SU-DHL-6 (cell line): ENCODE data around the gene RSL1D1.

Experiments used
- H2AFZ ChIP-seq: fragments of 200-600 bp; sonication (generic); 2 replicates; pipeline ENCODE4 v1.6.1; 2014; ENCODE audit warnings: low read depth, mild to moderate bottlenecking, moderate library complexity, mixed read lengths, antibody characterized with exemption, low read length; ENCODE audit not compliant: severe bottlenecking
- H3F3A ChIP-seq: fragments of 200-600 bp; shearing (Covaris generic); 2 replicates; pipeline ENCODE4 v1.6.0; 2016; ENCODE audit warnings: antibody characterized with exemption, mild to moderate bottlenecking; ENCODE audit not compliant: insufficient read depth
- H3K27ac ChIP-seq: fragments of 200-600 bp; sonication (generic); 2 replicates; pipeline ENCODE4 v1.5.1; 2016; ENCODE audit warnings: low read depth, mild to moderate bottlenecking, low read length, moderate library complexity, mixed read lengths
- H3K27me3 ChIP-seq: fragments of 200-600 bp; sonication (generic), shearing (Covaris generic); 2 replicates; pipeline ENCODE4 v1.6.0; 2014; ENCODE audit warnings: mild to moderate bottlenecking, low read length
- H3K36me3 ChIP-seq: fragments of 200-600 bp; sonication (generic); 2 replicates; pipeline ENCODE4 v1.6.1; 2014; ENCODE audit warnings: mild to moderate bottlenecking, low read length, mixed read lengths
- H3K4me2 ChIP-seq: fragments of 300-600, 200-600 bp; shearing (Covaris generic), sonication (generic); 2 replicates; pipeline ENCODE4 v1.6.0; 2014; ENCODE audit warnings: low read length, low read depth, mild to moderate bottlenecking; ENCODE audit not compliant: poor library complexity, severe bottlenecking
- H3K4me3 ChIP-seq: fragments of 200-600 bp; sonication (generic); 2 replicates; pipeline ENCODE4 v1.5.1; 2014; ENCODE audit warnings: antibody characterized with exemption, low read length, mild to moderate bottlenecking, mixed read lengths; ENCODE audit not compliant: insufficient read depth, poor library complexity, severe bottlenecking
- H3K79me2 ChIP-seq: fragments of 200-600 bp; sonication (generic); 2 replicates; pipeline ENCODE4 v1.6.1; 2014; ENCODE audit warnings: mild to moderate bottlenecking, low read length, moderate library complexity; ENCODE audit not compliant: insufficient read depth
- H3K9ac ChIP-seq: fragments of 200-600 bp; sonication (generic); 2 replicates; pipeline ENCODE4 v1.7.0; 2014; ENCODE audit warnings: mild to moderate bottlenecking, low read length
- H3K9me2 ChIP-seq: fragments of 200-600 bp; sonication (generic); replicated peaks from 2 replicates; pipeline ENCODE4 v1.6.1; 2014; ENCODE audit warnings: low read length; ENCODE audit not compliant: insufficient read depth
- H3K9me3 ChIP-seq: fragments of 200-600 bp; sonication (generic); 2 replicates; pipeline ENCODE4 v1.6.1; 2014; ENCODE audit warnings: low read length, mixed read lengths; ENCODE audit not compliant: insufficient read depth
- H4K20me1 ChIP-seq: fragments of 200-600 bp; sonication (generic); 2 replicates; pipeline ENCODE4 v1.6.1; 2014; ENCODE audit warnings: low read depth, mild to moderate bottlenecking, antibody characterized with exemption, low read length, moderate library complexity, mixed read lengths
- EZH2phosphoT487 ChIP-seq: fragments of 200-600 bp; sonication (generic), shearing (Covaris generic); conservative IDR thresholded peaks from 2 replicates; pipeline ENCODE4 v1.6.1; 2018; ENCODE audit warnings: mild to moderate bottlenecking, antibody characterized with exemption, low read length, moderate library complexity, mixed read lengths
- TF ChIP-seq, protein P1 (sequence below): fragments of 200-600 bp; sonication (generic); IDR thresholded peaks from one replicate; pipeline ENCODE4 v1.5.1; 2017; ENCODE audit warnings: antibody characterized with exemption, mild to moderate bottlenecking, low read length, moderate library complexity; ENCODE audit not compliant: insufficient read depth, poor library complexity, severe bottlenecking

RSL1D1 gene

DNA sequence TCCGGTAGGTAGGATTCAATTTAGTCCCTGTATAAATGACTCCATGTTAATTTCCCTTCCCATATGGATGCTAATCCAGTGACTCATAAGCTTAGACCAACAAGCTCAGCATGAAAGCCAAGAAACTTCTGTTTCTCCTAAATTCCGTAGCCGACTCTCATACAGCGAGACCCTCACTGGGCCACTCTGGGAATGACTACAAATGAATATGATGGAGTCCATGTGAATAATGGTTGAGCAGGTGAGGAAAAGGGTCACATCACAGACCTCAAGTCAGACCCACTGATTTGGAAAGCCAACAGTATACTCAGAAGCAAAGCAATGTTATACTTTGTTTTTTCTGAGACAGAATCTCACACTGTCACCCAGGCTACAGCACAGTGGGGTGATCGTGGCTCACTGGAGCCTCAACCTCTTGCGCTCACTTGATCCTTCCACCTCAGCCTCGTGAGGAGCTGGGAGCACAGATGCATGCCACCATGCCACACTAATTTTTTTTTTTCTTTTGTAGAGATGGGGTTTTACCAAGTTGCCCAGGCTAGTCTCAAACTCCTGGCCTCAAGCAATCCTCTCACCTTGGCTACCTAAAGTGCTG lies 14.6 kb downstream of the RSL1D1 start:
- H3K9ac ChIP-seq: no peak overlapping the region
- H3K9me2 ChIP-seq: no peaks in the 10 kb centered on the region
- no peaks in the 10 kb centered on the region for H3K27me3 ChIP-seq
- H3F3A ChIP-seq: peaks cover 11% of the 10 kb centered on the region; the same call in 1 of the 2 replicates
- H3K4me3 ChIP-seq: no peak overlapping the region
- no peak overlapping the region for H3K4me2 ChIP-seq
- no peak overlapping the region for H3K27ac ChIP-seq
- no peaks in the 10 kb centered on the region for H3K79me2 ChIP-seq
- H2AFZ ChIP-seq: no peak overlapping the region
- H3K36me3 ChIP-seq: peaks cover 28% of the 10 kb centered on the region
- no peak for TF ChIP-seq EZH2phosphoT487
- H4K20me1 ChIP-seq: peaks cover 13% of the 10 kb centered on the region; the same call in 1 of the 2 replicates
- no peaks in the 10 kb centered on the region for H3K9me3 ChIP-seq

DNA sequence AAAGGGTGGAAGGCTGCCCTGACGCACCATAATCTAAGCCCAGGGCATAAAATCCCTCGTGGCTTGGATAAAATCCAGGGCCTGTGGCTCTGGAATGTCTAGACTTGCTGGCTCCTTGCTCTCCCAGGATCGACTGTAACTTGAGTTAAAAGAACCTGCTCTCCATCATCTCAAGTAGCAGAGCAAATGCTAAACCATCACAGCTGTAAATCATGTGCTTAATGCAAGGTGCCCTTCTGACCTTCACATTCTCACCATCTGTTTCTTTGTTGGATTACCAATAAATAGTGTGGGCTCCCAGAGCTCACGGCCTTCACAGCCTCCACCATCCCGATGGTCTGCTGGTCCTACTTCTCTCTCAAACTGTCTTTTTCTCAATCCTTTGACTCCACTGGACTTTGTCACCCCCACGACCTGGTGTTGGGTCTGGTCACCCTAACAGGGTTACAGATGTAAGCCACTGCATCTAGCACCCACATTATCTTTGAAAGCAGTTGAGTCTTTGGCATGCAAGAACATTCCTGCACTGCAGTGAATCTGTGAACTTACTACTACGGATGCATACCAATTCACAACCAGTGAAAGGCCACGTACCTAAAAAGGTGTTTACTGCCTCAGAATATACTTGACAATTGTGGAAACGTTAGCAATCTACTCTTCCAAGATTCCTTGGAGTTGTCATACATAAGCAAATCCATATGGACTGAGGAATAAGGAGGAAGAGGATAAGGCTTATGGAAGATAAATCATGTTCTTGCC lies 15.3 kb downstream of the RSL1D1 start:
- Histone ChIP-seq H3K4me2 (no peak overlapping the region), H3K27ac (no peak overlapping the region), H3K27me3 (no peaks in the 10 kb centered on the region), H3K9me3 (no peaks in the 10 kb centered on the region), H3K9ac (no peak overlapping the region), H3K36me3 (peaks cover 21% of the 10 kb centered on the region), H4K20me1 (peaks cover 13% of the 10 kb centered on the region; the same call in 1 of the 2 replicates), H3K79me2 (no peaks in the 10 kb centered on the region), H3F3A (peaks cover 6% of the 10 kb centered on the region; the same call in 1 of the 2 replicates), H3K4me3 (no peak overlapping the region), H3K9me2 (no peaks in the 10 kb centered on the region), H2AFZ (no peak overlapping the region)
- TF ChIP-seq EZH2phosphoT487: no peak
- TF ChIP-seq, protein P1, sequence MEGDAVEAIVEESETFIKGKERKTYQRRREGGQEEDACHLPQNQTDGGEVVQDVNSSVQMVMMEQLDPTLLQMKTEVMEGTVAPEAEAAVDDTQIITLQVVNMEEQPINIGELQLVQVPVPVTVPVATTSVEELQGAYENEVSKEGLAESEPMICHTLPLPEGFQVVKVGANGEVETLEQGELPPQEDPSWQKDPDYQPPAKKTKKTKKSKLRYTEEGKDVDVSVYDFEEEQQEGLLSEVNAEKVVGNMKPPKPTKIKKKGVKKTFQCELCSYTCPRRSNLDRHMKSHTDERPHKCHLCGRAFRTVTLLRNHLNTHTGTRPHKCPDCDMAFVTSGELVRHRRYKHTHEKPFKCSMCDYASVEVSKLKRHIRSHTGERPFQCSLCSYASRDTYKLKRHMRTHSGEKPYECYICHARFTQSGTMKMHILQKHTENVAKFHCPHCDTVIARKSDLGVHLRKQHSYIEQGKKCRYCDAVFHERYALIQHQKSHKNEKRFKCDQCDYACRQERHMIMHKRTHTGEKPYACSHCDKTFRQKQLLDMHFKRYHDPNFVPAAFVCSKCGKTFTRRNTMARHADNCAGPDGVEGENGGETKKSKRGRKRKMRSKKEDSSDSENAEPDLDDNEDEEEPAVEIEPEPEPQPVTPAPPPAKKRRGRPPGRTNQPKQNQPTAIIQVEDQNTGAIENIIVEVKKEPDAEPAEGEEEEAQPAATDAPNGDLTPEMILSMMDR: no peak

GRCh38 chr16:11835309-11835708 lies 16.0 kb downstream of the RSL1D1 start:
- no peaks in the 10 kb centered on the region for H3K79me2 ChIP-seq
- no peak for TF ChIP-seq EZH2phosphoT487
- TF ChIP-seq, protein P1: no peak
- H4K20me1 ChIP-seq: peaks cover 13% of the 10 kb centered on the region; the same call in 1 of the 2 replicates
- H2AFZ ChIP-seq: no peak overlapping the region
- no peaks in the 10 kb centered on the region for H3K27me3 ChIP-seq
- H3K9ac ChIP-seq: no peak overlapping the region
- no peaks in the 10 kb centered on the region for H3K9me2 ChIP-seq
- H3F3A ChIP-seq: peaks cover 6% of the 10 kb centered on the region; the same call in 1 of the 2 replicates
- no peak overlapping the region for H3K4me3 ChIP-seq
- no peak overlapping the region for H3K4me2 ChIP-seq
- no peak overlapping the region for H3K27ac ChIP-seq
- no peaks in the 10 kb centered on the region for H3K9me3 ChIP-seq
- peaks cover 18% of the 10 kb centered on the region for H3K36me3 ChIP-seq
